HL-60 (cell line): ENCODE results near the gene NFKBIB.

Experiments
- GABPA ChIP-seq: IDR thresholded peaks from 2 replicates; pipeline ENCODE4 v1.6.1; 2012; ENCODE audit warnings: low read depth
- POLR2AphosphoS5 ChIP-seq: IDR thresholded peaks from 2 replicates; pipeline ENCODE4 v1.6.1; 2012; ENCODE audit warnings: low read depth
- REST ChIP-seq: IDR thresholded peaks from 2 replicates; pipeline ENCODE4 v1.6.1; 2012; ENCODE audit warnings: low read depth; ENCODE audit not compliant: insufficient replicate concordance
- SPI1 ChIP-seq: IDR thresholded peaks from 2 replicates; pipeline ENCODE4 v1.6.1; 2012; ENCODE audit warnings: low read depth, mild to moderate bottlenecking, borderline replicate concordance
- TF ChIP-seq, protein P1 (sequence below): IDR thresholded peaks from one replicate; pipeline ENCODE4 v1.5.1; 2011; ENCODE audit warnings: low read length, control low read depth, inconsistent platforms; ENCODE audit not compliant: insufficient read depth

DNA sequence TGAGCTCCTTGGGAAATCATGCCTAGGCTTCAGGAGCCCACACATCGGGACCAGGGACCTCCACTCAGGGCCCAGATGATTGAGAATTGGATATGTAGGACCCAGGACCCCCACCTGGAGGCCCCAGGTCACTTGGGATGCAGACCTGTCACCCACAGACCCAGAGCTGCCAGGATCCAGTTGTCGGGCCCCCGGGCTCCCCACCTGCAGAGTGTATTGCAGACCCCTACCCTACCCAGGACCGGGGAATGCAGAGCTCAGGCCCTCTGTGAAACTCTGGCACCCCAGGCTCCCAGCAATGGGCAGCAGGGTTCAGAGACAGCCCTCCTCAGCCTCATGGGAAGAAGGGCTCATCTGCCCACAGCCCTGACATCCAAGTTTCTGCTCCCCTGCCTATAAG is 5.9 kb downstream of the NFKBIB start:
- TF ChIP-seq, protein P1, sequence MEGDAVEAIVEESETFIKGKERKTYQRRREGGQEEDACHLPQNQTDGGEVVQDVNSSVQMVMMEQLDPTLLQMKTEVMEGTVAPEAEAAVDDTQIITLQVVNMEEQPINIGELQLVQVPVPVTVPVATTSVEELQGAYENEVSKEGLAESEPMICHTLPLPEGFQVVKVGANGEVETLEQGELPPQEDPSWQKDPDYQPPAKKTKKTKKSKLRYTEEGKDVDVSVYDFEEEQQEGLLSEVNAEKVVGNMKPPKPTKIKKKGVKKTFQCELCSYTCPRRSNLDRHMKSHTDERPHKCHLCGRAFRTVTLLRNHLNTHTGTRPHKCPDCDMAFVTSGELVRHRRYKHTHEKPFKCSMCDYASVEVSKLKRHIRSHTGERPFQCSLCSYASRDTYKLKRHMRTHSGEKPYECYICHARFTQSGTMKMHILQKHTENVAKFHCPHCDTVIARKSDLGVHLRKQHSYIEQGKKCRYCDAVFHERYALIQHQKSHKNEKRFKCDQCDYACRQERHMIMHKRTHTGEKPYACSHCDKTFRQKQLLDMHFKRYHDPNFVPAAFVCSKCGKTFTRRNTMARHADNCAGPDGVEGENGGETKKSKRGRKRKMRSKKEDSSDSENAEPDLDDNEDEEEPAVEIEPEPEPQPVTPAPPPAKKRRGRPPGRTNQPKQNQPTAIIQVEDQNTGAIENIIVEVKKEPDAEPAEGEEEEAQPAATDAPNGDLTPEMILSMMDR: no peak
- no peak for TF ChIP-seq GABPA
- TF ChIP-seq REST: no peak
- no peak for TF ChIP-seq POLR2AphosphoS5
- TF ChIP-seq SPI1: no peak
